Upper lobe of right lung (tissue), 1 donor: Measurements from ENCODE around the gene ABCC4. TPM values are rescaled to one million over a fixed set of nuclear protein-coding genes. Genes with fewer than 3 reads are reported as not detected.

ENCODE experiments used
- ATAC-seq: fragments of 200-7000 bp; cut with Tn5 transposase; one replicate; pipeline ENCODE4 v1.9.1; 2020; ENCODE audit warnings: mild to moderate bottlenecking, moderate library complexity
- DNase-seq: peaks from one replicate; pipeline ENCODE4 v3.0.0-alpha.2; 2020
- H3K27ac ChIP-seq: fragments of 200-600 bp; one replicate; pipeline ENCODE4 v1.8.0; 2022
- H3K27me3 ChIP-seq: fragments of 200-600 bp; one replicate; pipeline ENCODE4 v1.8.0; 2022; ENCODE audit warnings: mild to moderate bottlenecking
- H3K36me3 ChIP-seq: fragments of 200-600 bp; one replicate; pipeline ENCODE4 v1.8.0; 2022
- H3K4me1 ChIP-seq: fragments of 200-600 bp; one replicate; pipeline ENCODE4 v1.8.0; 2022
- H3K4me3 ChIP-seq: fragments of 200-600 bp; one replicate; pipeline ENCODE4 v1.8.0; 2022; ENCODE audit warnings: mild to moderate bottlenecking
- H3K9me3 ChIP-seq: fragments of 200-600 bp; one replicate; pipeline ENCODE4 v1.8.0; 2022
- intact Hi-C: fragments of 100-400 bp; cut with DNase I; formaldehyde crosslinking; loops from one replicate; pipeline ENCODE4 v1.11.0; 2022
- total RNA-seq: library from RNA; stranded (reverse); fragmentation: NEBNext Ultra II Directional; extraction: Animal tissue kit (Norgen Biotek cat#: 25700); gene quantifications from one replicate; pipeline ENCODE4 v1.2.1, GENCODE V29; 2021
- TF ChIP-seq, protein P1 (sequence below): fragments of 200-600 bp; IDR thresholded peaks from one replicate; pipeline ENCODE4 v1.8.0; 2022; ENCODE audit warnings: antibody characterized with exemption
- donor health status: DM: no; HTN: yes; CAD: no; lungs with severe emphysema.

The ABCC4 gene
- total RNA-seq, 1 donor from 2014 or later = 28.1 TPM

DNA sequence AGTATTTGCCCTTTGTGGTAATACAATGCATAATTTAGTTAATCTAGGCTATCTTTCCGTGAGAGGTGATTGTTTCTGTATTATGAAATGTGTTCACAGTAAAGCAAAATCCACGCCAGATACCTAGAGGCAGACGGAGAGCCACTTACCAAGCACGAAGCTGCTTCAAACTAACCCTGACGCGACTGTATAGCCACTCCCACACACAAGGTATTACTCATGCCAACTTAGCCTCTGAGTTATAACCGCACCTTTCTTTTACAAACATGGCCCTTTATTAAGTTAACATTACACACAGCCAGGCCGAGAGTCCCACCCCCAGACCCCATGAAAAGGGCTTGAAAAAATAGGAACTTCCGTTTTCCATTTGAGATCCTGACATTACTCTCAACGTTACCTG lies 185.7 kb downstream of the ABCC4 start:
- Histone ChIP-seq H3K27me3 (no peaks in the 10 kb centered on the region), H3K36me3 (no peaks in the 10 kb centered on the region), H3K9me3 (no peaks in the 10 kb centered on the region), H3K4me1 (no peaks in the 10 kb centered on the region), H3K4me3 (no peak overlapping the region), H3K27ac (no peak overlapping the region)
- TF ChIP-seq, protein P1, sequence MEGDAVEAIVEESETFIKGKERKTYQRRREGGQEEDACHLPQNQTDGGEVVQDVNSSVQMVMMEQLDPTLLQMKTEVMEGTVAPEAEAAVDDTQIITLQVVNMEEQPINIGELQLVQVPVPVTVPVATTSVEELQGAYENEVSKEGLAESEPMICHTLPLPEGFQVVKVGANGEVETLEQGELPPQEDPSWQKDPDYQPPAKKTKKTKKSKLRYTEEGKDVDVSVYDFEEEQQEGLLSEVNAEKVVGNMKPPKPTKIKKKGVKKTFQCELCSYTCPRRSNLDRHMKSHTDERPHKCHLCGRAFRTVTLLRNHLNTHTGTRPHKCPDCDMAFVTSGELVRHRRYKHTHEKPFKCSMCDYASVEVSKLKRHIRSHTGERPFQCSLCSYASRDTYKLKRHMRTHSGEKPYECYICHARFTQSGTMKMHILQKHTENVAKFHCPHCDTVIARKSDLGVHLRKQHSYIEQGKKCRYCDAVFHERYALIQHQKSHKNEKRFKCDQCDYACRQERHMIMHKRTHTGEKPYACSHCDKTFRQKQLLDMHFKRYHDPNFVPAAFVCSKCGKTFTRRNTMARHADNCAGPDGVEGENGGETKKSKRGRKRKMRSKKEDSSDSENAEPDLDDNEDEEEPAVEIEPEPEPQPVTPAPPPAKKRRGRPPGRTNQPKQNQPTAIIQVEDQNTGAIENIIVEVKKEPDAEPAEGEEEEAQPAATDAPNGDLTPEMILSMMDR = no peak
- intact Hi-C loops = no loop called here
- DNase-seq (no peak), ATAC-seq (peak; percentile 95)

DNA sequence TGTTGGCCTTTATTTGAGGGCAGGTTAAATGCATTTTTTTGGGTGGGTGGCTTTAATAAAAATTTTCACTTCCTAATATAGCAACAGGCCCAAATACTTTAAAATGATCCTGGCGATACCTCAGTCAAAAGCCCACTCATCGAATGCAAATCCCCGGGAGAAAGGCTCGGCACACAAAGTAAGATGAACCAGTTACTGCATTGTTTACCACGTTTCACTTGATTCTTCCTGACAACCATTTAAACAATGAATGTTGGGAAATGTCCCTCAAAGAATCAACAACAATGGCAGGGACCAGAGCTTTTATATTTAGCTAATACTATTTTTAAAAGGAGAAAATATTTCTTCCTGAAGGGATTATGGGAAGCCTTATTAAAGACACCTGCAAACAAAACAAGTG lies 187.7 kb downstream of the ABCC4 start:
- no peaks in the 10 kb centered on the region for H3K4me1 ChIP-seq
- H3K27ac ChIP-seq = no peak overlapping the region
- no peak overlapping the region for H3K4me3 ChIP-seq
- TF ChIP-seq, protein P1 = no peak
- ATAC-seq = no peak
- no peaks in the 10 kb centered on the region for H3K9me3 ChIP-seq
- H3K36me3 ChIP-seq = no peaks in the 10 kb centered on the region
- no peaks in the 10 kb centered on the region for H3K27me3 ChIP-seq
- intact Hi-C loops = no loop called here
- no peak for DNase-seq

DNA sequence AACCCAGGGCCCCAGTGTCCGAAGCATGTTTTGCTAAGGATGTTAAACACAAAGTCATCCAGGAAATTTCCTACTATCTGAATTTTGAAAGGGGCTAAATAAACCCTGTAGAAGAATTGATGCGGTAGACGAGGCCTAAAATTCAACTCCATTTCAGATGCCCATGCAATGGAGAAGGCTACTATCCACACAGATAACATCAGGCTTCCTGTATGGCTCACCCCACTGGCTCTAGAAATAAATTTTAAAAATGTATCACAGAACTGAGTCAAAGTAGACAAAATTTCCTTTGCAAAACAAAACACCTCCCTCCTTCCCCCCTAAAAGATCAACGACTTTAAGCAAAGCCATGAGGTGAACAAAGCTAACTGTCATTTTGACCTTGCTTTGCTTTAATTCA lies 188.4 kb downstream of the ABCC4 start:
- TF ChIP-seq, protein P1 = no peak
- intact Hi-C loops = no loop called here
- Histone ChIP-seq H3K27ac (no peak overlapping the region), H3K4me3 (no peak overlapping the region), H3K36me3 (no peaks in the 10 kb centered on the region), H3K4me1 (no peaks in the 10 kb centered on the region), H3K9me3 (no peaks in the 10 kb centered on the region), H3K27me3 (no peaks in the 10 kb centered on the region)
- no peak for ATAC-seq
- no peak for DNase-seq

DNA sequence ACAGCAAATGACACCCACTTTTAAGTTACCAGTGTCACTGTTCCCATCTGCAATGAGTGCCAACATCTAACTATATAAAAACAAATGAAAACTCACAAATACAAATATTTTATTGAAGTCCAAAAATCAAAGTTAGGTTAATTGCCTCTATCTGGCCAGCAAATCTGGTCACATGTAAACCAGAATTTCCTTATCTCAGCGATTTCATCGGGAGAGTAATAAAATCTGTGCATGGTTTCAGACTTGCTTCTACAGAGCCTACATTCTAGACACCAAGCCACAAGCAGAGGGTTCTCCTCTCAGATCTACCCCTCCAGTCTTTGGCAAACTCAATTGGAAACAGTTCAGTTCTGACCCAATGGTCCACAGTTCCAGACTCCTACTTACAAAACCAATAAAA lies 189.6 kb downstream of the ABCC4 start:
- Histone ChIP-seq H3K4me1 (no peaks in the 10 kb centered on the region), H3K9me3 (no peaks in the 10 kb centered on the region), H3K36me3 (no peaks in the 10 kb centered on the region), H3K27me3 (no peaks in the 10 kb centered on the region), H3K27ac (no peak overlapping the region), H3K4me3 (no peak overlapping the region)
- intact Hi-C loops = no loop called here
- ATAC-seq (no peak), DNase-seq (no peak)
- TF ChIP-seq, protein P1 = no peak

DNA sequence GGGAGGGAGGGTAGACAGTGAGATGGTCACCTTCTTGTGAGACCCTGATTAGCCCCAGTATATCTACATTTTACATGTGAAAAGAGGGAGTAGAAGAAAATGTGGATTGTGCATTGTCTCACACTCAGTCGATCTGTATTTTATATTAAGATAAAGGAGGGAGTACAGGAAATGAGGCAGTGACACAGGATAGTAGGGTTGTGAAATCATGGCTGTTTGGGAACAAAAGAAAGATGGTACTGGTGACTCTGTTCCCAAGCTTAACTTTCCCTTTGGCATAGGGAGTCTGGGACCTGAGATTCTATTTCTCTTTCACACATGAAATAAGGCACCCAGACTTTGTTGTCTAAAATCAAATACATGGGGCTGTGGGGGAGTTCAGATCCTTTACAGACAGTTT lies 194.7 kb downstream of the ABCC4 start:
- no peaks in the 10 kb centered on the region for H3K4me1 ChIP-seq
- no peak for DNase-seq
- peaks cover 7% of the 10 kb centered on the region for H3K36me3 ChIP-seq
- no peak overlapping the region for H3K27ac ChIP-seq
- H3K4me3 ChIP-seq = no peak overlapping the region
- no peak for ATAC-seq
- H3K27me3 ChIP-seq = no peaks in the 10 kb centered on the region
- intact Hi-C loops = no loop called here
- H3K9me3 ChIP-seq = no peaks in the 10 kb centered on the region
- TF ChIP-seq, protein P1 = no peak
